ENCODE results near the gene GFPT1.

GRCh38 chr2:69311024-69311416 is 76.0 kb downstream of the GFPT1 start:
- TF ChIP-seq, protein P1, sequence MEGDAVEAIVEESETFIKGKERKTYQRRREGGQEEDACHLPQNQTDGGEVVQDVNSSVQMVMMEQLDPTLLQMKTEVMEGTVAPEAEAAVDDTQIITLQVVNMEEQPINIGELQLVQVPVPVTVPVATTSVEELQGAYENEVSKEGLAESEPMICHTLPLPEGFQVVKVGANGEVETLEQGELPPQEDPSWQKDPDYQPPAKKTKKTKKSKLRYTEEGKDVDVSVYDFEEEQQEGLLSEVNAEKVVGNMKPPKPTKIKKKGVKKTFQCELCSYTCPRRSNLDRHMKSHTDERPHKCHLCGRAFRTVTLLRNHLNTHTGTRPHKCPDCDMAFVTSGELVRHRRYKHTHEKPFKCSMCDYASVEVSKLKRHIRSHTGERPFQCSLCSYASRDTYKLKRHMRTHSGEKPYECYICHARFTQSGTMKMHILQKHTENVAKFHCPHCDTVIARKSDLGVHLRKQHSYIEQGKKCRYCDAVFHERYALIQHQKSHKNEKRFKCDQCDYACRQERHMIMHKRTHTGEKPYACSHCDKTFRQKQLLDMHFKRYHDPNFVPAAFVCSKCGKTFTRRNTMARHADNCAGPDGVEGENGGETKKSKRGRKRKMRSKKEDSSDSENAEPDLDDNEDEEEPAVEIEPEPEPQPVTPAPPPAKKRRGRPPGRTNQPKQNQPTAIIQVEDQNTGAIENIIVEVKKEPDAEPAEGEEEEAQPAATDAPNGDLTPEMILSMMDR (conservative IDR thresholded peaks at IDR 0.05; ENCODE audit: low read depth, low read length), result no peak
- no peak for TF ChIP-seq EZH2phosphoT487 (IDR thresholded peaks at IDR 0.05; ENCODE audit: borderline replicate concordance, low read length)
